Raji (cell line): ENCODE data around the gene NPAS3.

ENCODE experiments used
- POLR2A ChIP-seq: IDR thresholded peaks from 2 replicates; pipeline ENCODE4 v1.6.1; 2011; ENCODE audit warnings: low read depth, low read length, control low read depth; ENCODE audit not compliant: insufficient read depth

NPAS3 gene

DNA sequence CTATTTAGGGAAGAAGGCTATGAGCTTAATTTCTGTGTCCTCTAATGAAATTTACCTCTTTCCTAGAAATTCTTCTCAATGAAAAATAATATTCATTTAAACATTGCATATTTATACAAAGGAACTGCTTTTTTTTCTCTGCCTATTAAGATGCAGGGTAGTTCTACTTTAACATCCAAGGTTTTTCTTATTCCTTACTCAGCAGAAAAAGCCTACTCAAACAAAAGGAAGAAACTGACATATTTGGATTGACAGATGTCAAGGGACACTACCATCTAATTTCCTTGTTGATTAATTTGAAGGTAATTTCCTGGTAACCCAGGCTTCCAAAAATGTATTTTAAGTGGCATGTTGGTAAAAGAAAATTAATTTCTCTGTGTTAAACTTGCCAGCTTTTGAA is 819.9 kb downstream of the NPAS3 start:
- no peak for TF ChIP-seq POLR2A

DNA sequence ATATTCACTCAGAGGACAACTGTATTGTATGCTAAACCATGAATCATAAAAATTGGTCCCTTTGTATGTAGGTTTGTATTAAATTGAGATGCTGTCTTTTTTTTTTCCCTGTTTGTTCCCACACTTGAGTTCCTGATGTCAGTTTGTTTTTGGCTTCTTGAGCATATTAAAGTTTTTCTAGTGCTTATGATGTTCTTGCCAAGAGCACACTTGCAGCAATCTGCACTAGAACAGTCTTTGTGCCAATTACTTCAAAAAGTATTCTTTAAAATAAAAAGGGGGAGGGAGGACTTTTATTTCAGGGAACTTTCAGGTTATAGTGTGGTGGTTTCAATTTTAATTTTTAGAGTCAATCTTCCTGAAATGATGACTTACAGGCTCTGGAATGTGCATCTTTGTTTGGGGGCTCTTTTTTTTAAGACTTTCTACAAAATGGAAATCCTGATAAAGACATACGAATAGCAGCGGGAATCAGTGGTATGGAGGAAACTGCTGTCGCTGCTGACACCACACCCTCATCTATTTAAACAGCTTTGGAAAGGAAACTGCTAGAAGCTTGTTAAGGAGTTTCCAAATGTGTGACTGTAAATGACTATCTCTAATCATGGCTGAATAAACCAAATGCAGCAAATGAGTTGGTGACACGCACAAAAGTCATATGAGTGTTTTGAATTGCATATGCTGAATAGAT is 823.6 kb downstream of the NPAS3 start:
- no peak for TF ChIP-seq POLR2A

- TF ChIP-seq POLR2A = no peak
These were observed 826.4 kb downstream of the NPAS3 start for GRCh38 chr14:33764876-33765650.

DNA sequence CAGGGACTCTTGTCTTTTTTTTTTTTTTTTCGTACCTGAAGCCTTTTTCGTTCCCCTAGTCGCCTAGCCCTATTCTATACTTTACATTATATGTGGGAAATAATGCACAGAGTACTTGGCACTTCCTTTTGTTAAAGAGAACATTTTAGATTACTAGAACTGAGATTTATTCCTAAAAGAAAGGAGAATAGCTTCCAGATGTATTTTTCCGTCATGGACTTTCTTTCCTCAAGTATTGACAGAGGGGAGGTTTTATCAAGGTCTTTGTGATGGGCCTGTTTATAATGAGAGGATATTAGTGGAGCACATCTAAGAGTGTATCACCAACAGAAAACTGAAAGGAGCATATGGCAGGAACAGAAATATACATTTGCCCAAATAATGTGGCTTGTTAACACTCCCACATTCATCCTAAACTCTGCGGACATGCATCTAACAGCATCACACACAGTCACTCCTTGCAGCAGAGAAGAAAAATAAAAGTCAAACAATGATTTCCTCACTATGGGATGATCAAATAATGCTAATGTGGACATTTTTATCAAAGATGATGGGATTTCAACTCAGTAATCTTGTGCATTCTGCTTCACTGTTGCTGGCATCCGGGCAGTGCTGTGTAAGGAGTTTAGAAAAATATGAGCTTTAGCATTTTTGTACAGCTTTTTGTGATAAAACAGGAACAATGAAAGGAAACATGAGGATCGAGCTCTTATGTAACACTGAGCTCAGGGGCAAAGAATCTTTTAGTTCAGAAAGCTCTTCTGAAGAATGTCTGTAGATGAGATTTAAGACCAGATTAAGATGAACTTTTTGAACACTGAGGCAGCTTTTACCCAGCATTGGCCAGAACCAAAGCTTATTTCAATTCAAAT is 829.1 kb downstream of the NPAS3 start:
- no peak for TF ChIP-seq POLR2A

- no peak for TF ChIP-seq POLR2A
These were observed 829.8 kb downstream of the NPAS3 start for GRCh38 chr14:33768458-33768830.

DNA sequence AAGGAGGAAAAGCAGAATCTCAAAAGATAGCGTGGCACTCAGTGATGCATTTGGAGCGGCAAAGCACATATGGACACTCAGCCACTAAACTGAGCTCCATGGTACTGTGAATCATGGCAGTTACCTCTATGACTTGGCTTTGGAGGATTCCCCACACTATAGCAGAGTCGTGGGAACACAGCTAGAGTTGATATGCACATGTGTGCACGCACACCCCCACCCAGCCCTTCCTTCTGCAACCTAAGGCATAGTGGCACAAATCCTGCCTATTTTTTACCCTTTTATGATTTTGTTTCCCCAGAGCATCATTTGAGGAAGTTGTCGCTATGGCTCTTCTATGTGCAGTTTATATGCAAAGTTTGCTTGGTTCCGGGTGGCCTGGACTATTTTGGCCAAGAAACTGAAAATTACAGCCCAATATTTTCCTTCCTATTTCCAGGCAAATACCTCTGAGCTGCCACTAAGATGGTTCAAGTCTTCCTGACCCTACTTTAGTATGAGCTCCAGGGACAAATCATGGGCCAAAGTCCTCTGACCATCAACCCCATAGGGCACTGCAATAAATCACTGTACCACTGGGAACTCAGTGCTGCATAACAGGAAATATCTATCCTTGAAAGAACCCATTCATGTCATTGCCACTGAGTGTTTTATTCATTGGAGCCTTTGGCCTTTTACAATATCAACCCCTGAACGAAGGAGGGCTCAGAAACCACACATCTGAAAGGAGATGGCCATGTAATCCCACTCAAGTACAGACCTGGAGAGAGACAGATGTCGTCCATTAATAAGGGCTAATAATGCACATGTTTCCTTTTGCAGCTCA is 834.7 kb downstream of the NPAS3 start:
- TF ChIP-seq POLR2A = no peak

- TF ChIP-seq POLR2A = no peak
These were observed 835.5 kb downstream of the NPAS3 start for GRCh38 chr14:33774161-33774560.

DNA sequence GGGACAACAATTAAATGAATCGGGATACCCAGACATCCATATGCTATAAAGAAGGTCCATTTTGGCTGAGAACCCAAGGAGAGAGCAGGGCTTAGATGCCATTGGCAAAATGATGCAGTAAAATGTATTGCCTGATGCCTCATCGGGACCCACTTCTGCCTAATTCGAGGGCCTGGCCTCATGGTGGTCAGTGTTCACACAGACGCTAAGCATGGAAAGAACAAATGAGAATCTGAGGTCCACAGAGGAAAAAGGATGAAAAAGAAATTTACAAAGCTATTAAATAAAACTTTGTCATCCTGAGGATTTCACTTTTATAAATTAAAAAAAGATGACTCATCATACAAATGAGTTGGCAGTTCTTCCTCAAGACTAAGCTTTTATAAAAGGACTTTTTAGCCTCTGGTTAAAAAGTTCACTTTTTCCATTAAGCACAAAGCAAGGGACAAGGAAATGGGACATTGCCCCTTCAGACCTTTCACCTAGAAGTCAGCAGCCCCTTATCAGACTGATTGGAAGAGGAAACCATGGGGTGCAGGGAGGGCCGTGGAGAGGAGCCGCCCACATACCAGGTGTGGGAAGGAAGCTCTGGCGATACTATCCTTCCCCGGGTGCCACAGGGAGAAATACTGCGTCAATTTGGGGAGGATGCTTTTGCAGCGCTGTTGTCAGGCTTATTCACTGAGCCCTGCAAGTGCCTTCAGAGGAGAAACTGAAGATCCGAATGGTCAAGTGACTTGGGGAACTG is 836.2 kb downstream of the NPAS3 start:
- no peak for TF ChIP-seq POLR2A

DNA sequence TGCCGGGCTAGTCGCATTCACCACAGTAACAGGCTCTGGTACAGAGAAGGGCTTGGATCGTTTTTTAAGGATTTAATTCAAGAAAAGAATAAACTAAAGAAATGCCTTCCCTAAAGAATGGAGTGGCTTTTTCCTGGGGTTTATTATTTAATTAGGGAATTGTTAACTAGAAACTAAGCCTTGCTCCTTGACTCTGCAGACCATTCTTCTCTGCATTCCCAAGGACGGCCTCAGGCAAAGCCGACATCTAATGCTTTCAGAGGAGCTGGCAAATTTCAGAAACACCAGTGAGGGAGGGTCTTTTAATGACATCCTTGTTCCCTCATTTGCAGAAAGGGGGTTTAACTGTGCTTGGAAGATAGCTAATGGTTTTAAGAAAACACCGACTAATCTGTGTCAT is 838.2 kb downstream of the NPAS3 start:
- no peak for TF ChIP-seq POLR2A

DNA sequence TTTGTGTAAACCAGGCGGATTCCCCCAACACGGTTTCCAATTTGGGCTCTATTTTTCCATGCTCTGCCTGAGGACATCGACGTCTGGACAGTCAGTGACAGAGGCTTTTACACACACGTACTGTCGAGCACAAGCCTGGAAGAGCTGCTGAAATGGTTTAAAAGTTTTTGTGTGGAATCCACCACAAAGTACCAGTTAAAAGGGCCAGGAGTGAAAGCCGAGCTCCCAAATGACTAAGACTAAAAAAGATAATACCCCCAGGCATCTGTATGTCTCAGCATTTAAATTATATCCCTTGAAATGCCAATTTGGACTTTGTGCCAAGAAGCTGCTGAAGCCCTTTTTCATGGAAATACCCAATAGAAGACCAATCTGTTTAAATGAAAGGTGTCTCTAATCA is 839.0 kb downstream of the NPAS3 start:
- TF ChIP-seq POLR2A = no peak

GRCh38 chr14:33780035-33780434 is 841.4 kb downstream of the NPAS3 start:
- TF ChIP-seq POLR2A = no peak

GRCh38 chr14:33781236-33781635 is 842.6 kb downstream of the NPAS3 start:
- no peak for TF ChIP-seq POLR2A

GRCh38 chr14:33782923-33783322 is 844.2 kb downstream of the NPAS3 start:
- no peak for TF ChIP-seq POLR2A
